ENCODE data around the gene CCN2. TPM values are rescaled to one million over a fixed set of nuclear protein-coding genes. Genes with fewer than 3 reads are reported as not detected.
A peak's percentile ranks its signal among the peaks of the same experiment; 100 is the strongest.

The CCN2 gene
- total and polyA plus RNA-seq, 2 donors (not counting 1 experiment from before 2014, with no cell fraction given), result 0.81 to 1.3 TPM

GRCh38 chr6:131963063-131963462 lies 11.9 kb upstream of the CCN2 start:
- H3K9ac ChIP-seq (ENCODE audit: low read length), result no peak overlapping the region
- peaks cover 3% of the 10 kb centered on the region for H3K27me3 Mint-ChIP-seq
- ATAC-seq (ENCODE audit: low read depth) (no peak), DNase-seq (no peak)
- CTCF ChIA-PET, result interaction anchor here (1.3 kb wide), 1 partner anchor 48 kb away, joined by 4 read pairs; no protein-coding TSS in a partner anchor
- no peak overlapping the region for H3K27ac ChIP-seq (ENCODE audit: low read length in 2 of 2)
- no peak overlapping the region for H3K4me2 ChIP-seq (replicated peaks; ENCODE audit: low read depth, low read length, poor library complexity, severe bottlenecking)
- H3K4me3 Mint-ChIP-seq, result no peak overlapping the region
- H2AFZ ChIP-seq (ENCODE audit: insufficient read depth, low read depth, low read length, poor library complexity, severe bottlenecking), result no peak overlapping the region
- POLR2A ChIA-PET, result no interaction called here
- H3K9me3 ChIP-seq (ENCODE audit: control extremely low read depth in 1 of 3, control insufficient read depth in 2 of 3, insufficient read depth in 1 of 3, low read length in 2 of 3), result no peaks in the 10 kb centered on the region
- TF ChIP-seq EZH2 (IDR thresholded peaks at IDR 0.05; ENCODE audit: borderline replicate concordance, insufficient read depth, low read depth, low read length, poor library complexity, severe bottlenecking) (no peak), CTCF (IDR thresholded peaks at IDR 0.05) (no peak)
- H3K27me3 ChIP-seq (replicated peaks in 1 of 4; ENCODE audit: control extremely low read depth in 1 of 4, control insufficient read depth in 3 of 4, insufficient read depth in 4 of 4, low read length in 3 of 4), result no peaks in the 10 kb centered on the region
- H3K9me3 Mint-ChIP-seq (ENCODE audit: insufficient read depth), result no peaks in the 10 kb centered on the region
- intact Hi-C loops (cut with micrococcal nuclease), result no loop called here
- no peaks in the 10 kb centered on the region for H4K20me1 ChIP-seq (ENCODE audit: control insufficient read depth, insufficient read depth, low read length, poor library complexity, severe bottlenecking)
- no peaks in the 10 kb centered on the region for H3K4me1 Mint-ChIP-seq
- H3K4me3 ChIP-seq (ENCODE audit: control extremely low read depth in 1 of 5, extremely low read depth in 1 of 5, insufficient read depth in 1 of 5, low read depth in 2 of 5, low read length in 4 of 5), result no peak overlapping the region
- H3K4me1 ChIP-seq (ENCODE audit: control insufficient read depth in 2 of 2, insufficient read depth in 2 of 2, low read length in 2 of 2), result no peaks in the 10 kb centered on the region
- no peaks in the 10 kb centered on the region for H3K36me3 ChIP-seq (replicated peaks in 1 of 2; ENCODE audit: control extremely low read depth in 1 of 2, control insufficient read depth in 1 of 2, extremely low read depth in 1 of 2, insufficient read depth in 2 of 2, low read length in 1 of 2)
- no peaks in the 10 kb centered on the region for H3K79me2 ChIP-seq (ENCODE audit: control insufficient read depth, insufficient read depth, low read length)
- H3K27ac Mint-ChIP-seq, result no peak overlapping the region

- Histone ChIP-seq H3K4me2 (replicated peaks; ENCODE audit: low read depth, low read length, poor library complexity, severe bottlenecking) (no peak overlapping the region), H3K27ac (ENCODE audit: low read length in 2 of 2) (no peak overlapping the region), H3K4me1 (ENCODE audit: control insufficient read depth in 2 of 2, insufficient read depth in 2 of 2, low read length in 2 of 2) (no peaks in the 10 kb centered on the region), H2AFZ (ENCODE audit: insufficient read depth, low read depth, low read length, poor library complexity, severe bottlenecking) (no peak overlapping the region), H3K9ac (ENCODE audit: low read length) (no peak overlapping the region), H3K9me3 (ENCODE audit: control extremely low read depth in 1 of 3, control insufficient read depth in 2 of 3, insufficient read depth in 1 of 3, low read length in 2 of 3) (no peaks in the 10 kb centered on the region), H3K4me3 (ENCODE audit: control extremely low read depth in 1 of 5, extremely low read depth in 1 of 5, insufficient read depth in 1 of 5, low read depth in 2 of 5, low read length in 4 of 5) (no peak overlapping the region), H3K27me3 (replicated peaks in 1 of 4; ENCODE audit: control extremely low read depth in 1 of 4, control insufficient read depth in 3 of 4, insufficient read depth in 4 of 4, low read length in 3 of 4) (peaks cover 0 to 2% (median 0%) of the 10 kb centered on the region in 4 experiments), H3K36me3 (replicated peaks in 1 of 2; ENCODE audit: control extremely low read depth in 1 of 2, control insufficient read depth in 1 of 2, extremely low read depth in 1 of 2, insufficient read depth in 2 of 2, low read length in 1 of 2) (no peaks in the 10 kb centered on the region), H4K20me1 (ENCODE audit: control insufficient read depth, insufficient read depth, low read length, poor library complexity, severe bottlenecking) (no peaks in the 10 kb centered on the region), H3K79me2 (ENCODE audit: control insufficient read depth, insufficient read depth, low read length) (no peaks in the 10 kb centered on the region)
- TF ChIP-seq EZH2 (IDR thresholded peaks at IDR 0.05; ENCODE audit: borderline replicate concordance, insufficient read depth, low read depth, low read length, poor library complexity, severe bottlenecking), result no peak
- TF ChIP-seq CTCF (IDR thresholded peaks at IDR 0.05), result peak; percentile 17
- no peak overlapping the region for H3K4me3 Mint-ChIP-seq
- 87% methylated on average over 2 of the region's 6 CpGs for WGBS (ENCODE audit: insufficient coverage)
- H3K4me1 Mint-ChIP-seq, result no peaks in the 10 kb centered on the region
- CTCF ChIA-PET, result interaction anchor here (0.6 to 2.2 kb wide), 9 partner anchors 10 to 307 kb away, joined by 3 to 8 read pairs (median 4); partner anchors contain the start of gene CCN2
- intact Hi-C loops (cut with micrococcal nuclease), result loop anchor here (1.0 kb wide), 1 partner anchor 258 kb away; no protein-coding TSS in a partner anchor
- no peak for DNase-seq
- H3K27ac Mint-ChIP-seq, result no peak overlapping the region
- H3K27me3 Mint-ChIP-seq, result peaks cover 7% of the 10 kb centered on the region
- POLR2A ChIA-PET, result no interaction called here
- no peak for ATAC-seq (ENCODE audit: low read depth)
- H3K9me3 Mint-ChIP-seq (ENCODE audit: insufficient read depth), result no peaks in the 10 kb centered on the region
Measured at GRCh38 chr6:131960371-131961133, 9.4 kb upstream of the CCN2 start.

Measured in B cell (primary cell).